ENCODE measurements around the gene RDH11.
A peak's percentile ranks its signal among the peaks of the same experiment; 100 is the strongest.
"Not testable (repeated sequence)": the region's sequence is repeated elsewhere in the genome, so short reads cannot be mapped to it uniquely, and the experiment has no call there.

The RDH11 gene

GRCh38 chr14:67722293-67722692 is 26.7 kb upstream of the RDH11 start:
- Histone ChIP-seq H3K9me3 (no peaks in the 10 kb centered on the region), H3K27me3 (no peaks in the 10 kb centered on the region), H3K4me3 (ENCODE audit: low read depth, low read length) (peak overlapping the region; percentile 1; the same call in 1 of the 2 replicates)

GRCh38 chr14:67721875-67722274 is 26.3 kb upstream of the RDH11 start:
- no peaks in the 10 kb centered on the region for H3K36me3 ChIP-seq
- no peaks in the 10 kb centered on the region for H3K4me1 ChIP-seq
- no peaks in the 10 kb centered on the region for H3K9me3 ChIP-seq
- no peak overlapping the region for H3K4me3 ChIP-seq (ENCODE audit: low read depth, low read length)
- no peak for DNase-seq
- H3K27me3 ChIP-seq: no peaks in the 10 kb centered on the region
- TF ChIP-seq CTCF (IDR thresholded peaks at IDR 0.05; ENCODE audit: low read depth, low read length): no peak

More at GRCh38 chr14:67722293-67722692, 26.7 kb upstream of the RDH11 start:
- Histone ChIP-seq H3K4me1 (no peaks in the 10 kb centered on the region), H3K36me3 (no peaks in the 10 kb centered on the region)
- no peak for TF ChIP-seq CTCF (IDR thresholded peaks at IDR 0.05; ENCODE audit: low read depth, low read length)
- DNase-seq: peak; percentile 36

- Histone ChIP-seq H3K27me3 (no peaks in the 10 kb centered on the region), H3K4me3 (ENCODE audit: low read depth, low read length) (no peak overlapping the region), H3K9me3 (no peaks in the 10 kb centered on the region), H3K4me1 (no peaks in the 10 kb centered on the region), H3K36me3 (no peaks in the 10 kb centered on the region)
- no peak for TF ChIP-seq CTCF (IDR thresholded peaks at IDR 0.05; ENCODE audit: low read depth, low read length)
- DNase-seq: no peak
Measured at GRCh38 chr14:67719866-67720265, 24.3 kb upstream of the RDH11 start.

- H3K4me3 ChIP-seq (ENCODE audit: low read depth, low read length); H3K36me3 ChIP-seq; DNase-seq; H3K27me3 ChIP-seq; H3K4me1 ChIP-seq; H3K9me3 ChIP-seq: not testable (repeated sequence)
Measured at GRCh38 chr14:67719385-67719784, 23.8 kb upstream of the RDH11 start.

GRCh38 chr14:67718265-67718664 is 22.7 kb upstream of the RDH11 start:
- no peaks in the 10 kb centered on the region for H3K27me3 ChIP-seq
- no peaks in the 10 kb centered on the region for H3K9me3 ChIP-seq
- H3K4me1 ChIP-seq: no peaks in the 10 kb centered on the region
- H3K4me3 ChIP-seq (ENCODE audit: low read depth, low read length): no peak overlapping the region
- H3K36me3 ChIP-seq: no peaks in the 10 kb centered on the region
- no peak for DNase-seq
- TF ChIP-seq CTCF (IDR thresholded peaks at IDR 0.05; ENCODE audit: low read depth, low read length): no peak

- Histone ChIP-seq H3K36me3 (no peaks in the 10 kb centered on the region), H3K4me3 (ENCODE audit: low read depth, low read length) (no peak overlapping the region), H3K9me3 (no peaks in the 10 kb centered on the region), H3K27me3 (no peaks in the 10 kb centered on the region), H3K4me1 (no peaks in the 10 kb centered on the region)
- DNase-seq: no peak
- TF ChIP-seq CTCF (IDR thresholded peaks at IDR 0.05; ENCODE audit: low read depth, low read length): no peak
Measured at GRCh38 chr14:67717048-67717447, 21.5 kb upstream of the RDH11 start.

- H3K36me3 ChIP-seq: no peaks in the 10 kb centered on the region
- no peak for DNase-seq
- no peak for TF ChIP-seq CTCF (IDR thresholded peaks at IDR 0.05; ENCODE audit: low read depth, low read length)
Measured at GRCh38 chr14:67710209-67710608, 14.6 kb upstream of the RDH11 start.

GRCh38 chr14:67709796-67710195 is 14.2 kb upstream of the RDH11 start:
- not testable (repeated sequence) for H3K27me3 ChIP-seq; H3K36me3 ChIP-seq; H3K4me1 ChIP-seq; DNase-seq; H3K4me3 ChIP-seq (ENCODE audit: low read depth, low read length)
- peaks cover 10% of the 10 kb centered on the region; the same call in 1 of the 2 replicates for H3K9me3 ChIP-seq

More at GRCh38 chr14:67710209-67710608, 14.6 kb upstream of the RDH11 start:
- 0 out of 2 replicates have a peak, but pooled peaks cover 4% of the 10 kb centered on the region for H3K27me3 ChIP-seq
- peaks cover 10% of the 10 kb centered on the region; the same call in 1 of the 2 replicates for H3K9me3 ChIP-seq
- H3K4me3 ChIP-seq (ENCODE audit: low read depth, low read length): no peak overlapping the region
- no peaks in the 10 kb centered on the region for H3K4me1 ChIP-seq

- H3K36me3 ChIP-seq; H3K4me1 ChIP-seq; H3K27me3 ChIP-seq; DNase-seq; H3K4me3 ChIP-seq (ENCODE audit: low read depth, low read length): not testable (repeated sequence)
- peaks cover 10% of the 10 kb centered on the region; the same call in 1 of the 2 replicates for H3K9me3 ChIP-seq
Measured at GRCh38 chr14:67709346-67709745, 13.8 kb upstream of the RDH11 start.
